DMS 273 treated with DMSO at 0.1 percent for 48 hours (cell line): ENCODE measurements around the gene NUP62.

ENCODE experiments used
- DNase-seq: peaks from one replicate; lab custom pipeline; 2025; lab: John Stamatoyannopoulos, UW

NUP62 gene

DNA sequence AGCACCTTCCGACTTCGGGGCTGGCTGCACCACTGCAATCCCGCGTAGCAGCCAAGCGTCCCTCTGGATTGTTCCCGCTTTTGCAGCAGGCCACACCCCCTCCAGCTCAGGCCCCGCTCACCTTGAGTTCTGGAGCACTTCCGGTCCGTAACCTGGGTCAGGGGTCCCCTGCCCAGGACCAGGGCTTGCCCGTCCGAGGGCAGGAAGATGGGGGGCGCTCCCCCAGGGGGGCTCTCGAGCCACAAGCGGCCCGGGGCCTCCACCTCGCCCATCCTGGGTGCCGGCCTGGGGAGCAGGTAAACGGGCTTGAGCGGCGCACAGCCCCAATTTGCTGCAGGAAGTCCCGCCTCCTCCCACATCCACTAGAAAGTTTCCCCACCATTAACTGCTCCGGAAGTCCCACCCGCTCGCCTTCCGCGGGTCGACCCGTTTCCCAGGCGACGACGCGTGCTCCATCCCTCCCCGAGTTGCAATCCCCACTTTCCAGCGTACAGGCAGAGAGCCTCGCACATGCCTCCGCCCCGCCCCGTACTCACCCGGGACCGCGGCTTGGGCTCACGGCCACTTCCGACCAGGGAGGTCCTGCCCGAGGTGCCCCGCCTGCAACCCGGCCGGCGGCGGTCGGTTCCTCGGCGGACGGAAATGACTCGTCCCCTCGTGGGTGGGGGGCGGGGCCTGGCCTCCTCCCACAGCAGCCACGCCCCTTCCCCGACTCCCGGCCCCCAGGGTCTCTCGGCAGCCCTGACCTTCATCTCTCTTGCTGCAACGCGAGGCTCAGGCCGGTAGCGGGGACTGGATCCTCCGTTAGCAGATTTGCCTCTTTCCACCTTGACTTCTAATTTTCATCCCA lies 62.1 kb downstream of the NUP62 start, which contains the start of gene PNKP:
PNKP (minus strand) TSS at position 644 of the 850 bp plus-strand sequence; CDS start at position 272, 372 bp downstream.
- DNase-seq, result peak; percentile 94

DNA sequence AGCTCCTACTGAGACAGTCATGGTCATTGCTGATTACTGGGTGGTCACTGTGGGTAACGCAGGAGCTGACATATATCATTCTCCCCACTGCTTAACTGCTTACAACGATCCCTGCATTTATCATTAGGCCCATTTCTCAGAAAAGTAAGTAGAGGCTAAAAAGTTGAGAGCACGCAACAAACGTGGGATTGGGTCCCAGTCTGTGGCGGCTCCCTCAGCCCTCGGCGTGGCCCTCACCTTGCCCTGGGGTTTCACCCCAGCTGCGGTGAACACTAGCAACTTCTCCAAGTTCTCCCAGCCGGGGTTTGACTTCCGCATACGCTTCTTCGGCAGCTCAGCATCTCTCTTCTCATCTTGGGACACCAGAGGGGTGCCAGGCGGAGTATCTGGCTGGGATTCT lies 64.4 kb downstream of the NUP62 start:
- DNase-seq, result no peak

DNA sequence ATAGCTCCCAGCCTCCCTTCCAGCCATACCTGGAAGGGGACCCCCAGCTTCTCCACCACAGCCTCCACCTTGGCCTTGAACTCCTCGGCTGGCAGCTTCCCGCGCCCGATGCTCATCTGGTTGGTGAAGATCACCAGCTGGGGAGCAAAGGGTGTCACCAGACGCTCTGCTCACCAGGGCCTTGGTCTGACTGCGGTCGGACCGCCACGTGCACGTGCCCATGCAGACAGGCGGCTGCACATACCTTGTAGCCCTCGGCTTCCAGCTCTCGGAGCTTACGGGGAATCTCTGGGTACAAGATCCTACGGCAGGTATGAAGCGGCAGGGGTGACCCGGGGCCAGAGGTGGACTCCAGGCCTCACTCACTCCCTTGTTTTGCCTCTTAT lies 65.4 kb downstream of the NUP62 start:
- no peak for DNase-seq

DNA sequence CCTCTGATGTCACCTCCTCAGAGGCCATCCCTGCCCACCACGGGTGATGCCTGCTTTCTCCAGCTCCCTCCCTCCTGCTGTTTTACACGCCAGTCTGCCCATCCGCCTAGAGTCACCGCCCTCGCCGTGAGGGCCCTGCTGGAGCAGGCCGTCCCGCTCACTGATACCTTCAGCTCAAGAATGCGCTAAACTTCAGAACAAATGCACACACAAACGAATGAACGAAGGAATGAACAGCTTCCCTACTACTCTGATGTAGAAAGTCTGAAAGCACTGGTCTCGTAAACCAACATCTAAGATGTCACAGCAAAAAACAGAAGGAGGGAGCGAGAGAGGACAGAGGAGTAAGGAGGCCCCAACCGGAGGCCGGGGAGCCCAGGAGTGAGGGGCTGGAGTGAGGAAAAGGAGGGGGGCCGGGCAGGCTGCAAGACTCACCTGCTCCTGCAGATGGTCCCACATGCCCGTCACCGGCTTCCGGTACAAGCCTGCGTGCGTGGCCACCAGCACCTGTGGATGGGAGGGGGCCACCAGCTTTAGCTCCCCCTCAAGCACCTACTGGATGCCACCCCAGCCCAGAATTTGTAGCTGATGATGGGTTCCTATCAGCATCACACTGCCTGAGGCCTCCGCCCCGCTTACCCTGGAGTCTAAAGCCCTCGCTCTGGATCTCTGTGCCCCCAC lies 65.9 kb downstream of the NUP62 start:
- no peak for DNase-seq

DNA sequence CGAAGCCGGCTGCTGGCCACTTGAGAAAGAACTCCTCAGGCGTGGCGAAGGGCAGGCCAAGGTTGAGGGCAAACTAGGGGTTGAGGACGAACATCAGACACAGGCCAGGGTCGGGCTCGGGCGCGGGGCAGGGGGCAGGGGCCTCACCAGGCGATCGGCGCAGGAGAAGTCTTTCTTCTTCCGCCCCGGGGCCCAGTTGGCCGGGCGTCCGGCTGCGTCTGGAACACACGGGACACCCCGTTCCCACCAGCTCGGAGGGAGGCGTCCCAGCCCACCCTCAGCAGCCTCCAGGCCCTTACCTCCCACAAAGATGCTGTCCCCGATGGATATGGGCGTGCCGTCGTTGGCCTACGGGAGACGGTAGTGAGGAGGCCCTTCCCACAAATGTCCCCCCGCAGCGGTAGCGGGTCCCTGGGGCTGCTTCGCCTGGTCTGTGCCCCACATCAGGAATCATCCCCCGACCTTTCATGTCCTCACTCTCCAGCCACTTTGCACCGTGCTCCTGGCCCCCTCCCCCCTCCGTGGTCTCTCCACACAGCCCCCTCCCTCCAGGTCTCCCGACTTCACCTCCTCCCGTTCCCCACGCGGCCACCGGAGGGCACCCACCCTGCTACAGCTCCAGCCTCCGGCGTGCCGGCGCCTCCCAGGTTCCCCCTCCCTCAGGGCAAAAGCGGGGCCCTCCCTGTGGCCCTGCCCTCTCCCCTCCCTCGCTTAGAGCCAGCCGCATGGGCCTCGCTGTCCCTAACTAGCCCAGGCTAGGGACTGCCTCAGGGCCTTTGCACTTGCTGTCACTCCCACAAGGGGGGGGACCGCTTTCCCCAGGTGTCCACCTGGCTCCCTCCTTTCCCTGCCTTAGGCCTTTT lies 66.7 kb downstream of the NUP62 start:
- DNase-seq, result no peak

DNA sequence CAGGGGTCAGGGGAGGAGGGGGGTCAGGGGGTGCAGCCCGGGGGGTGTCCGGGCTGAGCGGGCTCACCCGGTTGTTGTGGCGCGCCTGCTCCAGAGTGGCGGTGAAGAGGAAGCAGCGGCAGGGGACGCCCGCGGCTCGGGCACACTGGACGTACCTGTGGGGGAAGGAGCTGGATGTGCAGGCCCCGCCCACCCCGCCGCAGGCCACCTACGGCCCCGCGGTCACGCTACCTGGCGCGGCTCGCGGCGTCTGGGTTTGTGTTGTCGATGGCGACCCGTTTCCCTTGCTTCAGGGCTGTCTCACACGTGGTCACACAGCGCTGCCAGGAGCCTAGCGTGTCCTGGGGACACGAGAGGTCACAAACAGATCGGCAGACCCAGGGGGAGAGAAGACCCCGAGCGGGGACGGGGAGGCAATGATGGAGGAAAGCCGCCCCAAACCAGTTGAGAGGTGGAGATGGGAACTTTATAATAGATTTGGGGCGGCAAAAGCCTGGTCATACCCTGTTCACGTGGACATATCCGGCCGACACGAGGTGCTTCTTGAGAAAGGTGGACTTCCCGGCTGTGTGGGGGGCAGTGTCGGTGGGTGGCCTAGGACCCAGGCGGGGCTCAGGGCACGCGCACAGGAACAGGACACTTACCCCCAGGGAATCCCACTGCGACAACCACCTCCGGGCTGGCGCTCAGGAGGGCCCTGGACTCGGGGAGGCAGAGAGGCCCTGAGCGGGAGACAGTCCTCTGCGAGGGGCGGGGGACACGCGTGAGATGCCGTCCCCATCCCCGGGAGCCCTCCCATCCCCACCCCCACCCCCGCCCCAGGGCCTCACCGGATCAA lies 67.5 kb downstream of the NUP62 start:
- no peak for DNase-seq

DNA sequence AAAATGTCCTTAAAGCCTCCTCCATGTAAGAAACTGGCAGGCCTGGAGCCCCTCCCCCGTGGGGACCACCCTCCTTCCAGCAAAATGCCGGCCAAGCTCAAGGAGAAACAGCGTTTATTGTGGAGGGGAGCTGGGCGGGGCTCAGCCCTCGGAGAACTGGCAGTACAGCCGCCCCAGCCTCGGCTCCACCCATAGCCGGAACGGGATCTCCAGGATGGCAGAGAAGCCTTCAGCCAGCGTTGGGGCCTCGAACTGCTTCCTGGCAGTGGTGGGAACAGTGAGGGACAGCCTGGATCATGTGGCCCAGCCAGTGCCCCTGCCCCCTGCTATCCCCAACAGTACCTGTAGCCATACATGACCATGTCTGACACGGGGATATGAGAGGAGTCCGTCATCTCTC lies 68.2 kb downstream of the NUP62 start:
- DNase-seq, result no peak

DNA sequence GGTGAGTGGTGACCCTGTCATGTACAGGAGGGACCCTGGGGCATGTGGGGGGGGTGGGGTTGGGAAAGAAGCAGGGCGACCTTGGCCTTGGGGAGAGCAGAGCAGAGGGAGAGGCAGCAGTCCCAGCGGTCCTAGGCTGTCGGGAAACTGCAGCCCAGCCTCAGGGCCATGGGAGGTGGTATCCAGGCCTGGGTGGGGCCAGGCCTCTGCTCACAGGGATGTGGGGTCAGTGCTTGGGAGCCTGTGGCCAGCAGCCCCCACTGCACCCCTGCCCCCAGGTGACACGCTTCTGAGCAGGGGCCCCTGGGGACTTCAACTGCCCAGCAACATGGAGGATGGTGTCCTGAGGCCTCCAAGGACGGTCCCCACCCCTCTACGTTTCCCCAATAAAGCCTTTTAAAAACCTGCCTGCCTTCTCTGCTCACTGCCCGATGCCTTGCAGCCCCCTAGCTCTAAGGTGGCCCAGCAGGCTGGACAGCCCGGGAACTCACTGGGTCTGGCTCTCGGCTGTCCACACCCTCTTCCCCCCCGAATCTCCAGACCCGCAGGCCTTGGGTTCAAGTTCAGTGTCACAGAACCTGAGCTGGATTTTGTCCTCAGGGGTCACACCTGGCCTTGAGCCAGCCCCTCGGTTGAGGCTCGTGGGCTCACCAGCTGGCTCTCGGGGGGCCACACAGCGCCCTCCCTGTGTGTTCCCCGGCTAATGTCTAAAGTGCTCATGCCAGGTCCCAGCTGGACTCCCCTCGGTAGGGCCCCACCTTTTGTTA lies 68.8 kb downstream of the NUP62 start:
- no peak for DNase-seq

DNA sequence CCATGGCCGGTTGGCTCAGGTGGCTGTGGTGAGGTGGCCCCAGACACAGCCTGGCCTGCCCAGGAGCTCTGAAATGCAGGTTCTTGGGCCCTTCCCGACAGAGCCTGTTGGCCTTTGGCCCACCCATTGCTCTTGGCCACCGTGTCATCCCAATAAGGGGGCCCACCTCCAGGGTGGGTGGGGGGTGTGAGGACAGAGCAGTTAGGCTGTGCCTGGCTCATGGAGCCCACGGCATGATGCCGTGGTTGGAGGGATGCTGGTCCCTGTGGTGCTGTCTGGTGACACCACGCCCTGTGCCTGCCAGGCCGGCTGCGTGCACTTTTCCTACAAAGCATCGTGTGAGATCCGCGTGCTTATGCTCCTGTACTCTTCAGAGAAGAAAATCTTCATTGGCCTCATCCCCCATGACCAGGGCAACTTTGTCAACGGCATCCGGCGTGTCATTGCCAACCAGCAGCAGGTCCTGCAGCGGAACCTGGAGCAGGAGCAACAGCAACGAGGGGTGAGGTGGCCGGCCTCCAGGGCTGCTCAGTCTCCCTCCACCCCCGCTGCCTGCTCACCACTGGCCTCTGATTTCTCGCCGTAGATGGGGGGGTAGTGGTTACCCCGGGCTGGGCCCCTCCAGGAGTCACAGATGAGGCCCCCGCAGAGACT lies 69.5 kb downstream of the NUP62 start:
- DNase-seq, result no peak

DNA sequence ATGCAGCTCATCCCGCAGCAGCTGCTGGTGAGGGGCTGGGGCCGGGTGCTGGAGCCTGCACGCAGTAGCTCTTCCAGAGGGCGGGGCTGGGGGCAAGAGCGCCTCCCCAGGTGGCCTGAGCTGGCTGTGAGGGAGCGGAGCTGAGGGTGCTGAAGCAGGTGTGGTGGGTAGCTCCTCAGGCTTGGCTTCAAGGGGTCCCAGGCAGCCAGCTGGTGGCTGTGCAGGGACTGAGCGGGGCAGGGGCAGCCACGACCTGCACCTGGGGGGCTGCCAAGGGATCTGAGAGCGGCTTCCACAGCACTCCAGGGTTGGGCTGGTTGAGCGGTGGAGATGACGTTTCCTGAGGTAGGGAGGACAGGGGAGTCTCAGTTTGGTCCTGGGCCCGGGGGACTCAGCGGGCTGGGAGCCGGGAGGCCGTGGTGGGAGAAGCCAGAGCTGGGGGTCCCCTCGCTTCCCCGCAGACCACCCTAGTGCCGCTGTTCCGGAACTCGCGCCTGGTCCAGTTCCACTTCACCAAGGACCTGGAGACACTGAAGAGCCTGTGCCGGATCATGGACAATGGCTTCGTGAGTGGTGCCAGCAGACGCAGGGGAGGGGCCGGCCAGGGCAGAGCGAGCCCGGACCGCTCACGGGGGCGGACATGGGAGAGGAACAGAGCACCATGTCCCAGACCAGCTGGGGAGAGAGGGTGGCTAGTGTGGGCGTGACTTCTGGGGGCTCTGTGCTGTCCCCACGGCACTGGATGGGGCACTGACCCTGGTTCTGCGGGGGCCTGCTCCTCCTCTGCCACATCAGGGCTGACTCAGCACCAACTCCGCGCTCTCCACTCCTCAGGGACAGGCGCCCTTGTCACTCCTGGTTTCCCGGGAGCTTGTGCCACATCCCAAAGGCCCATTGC lies 71.0 kb downstream of the NUP62 start:
- DNase-seq, result no peak

DNA sequence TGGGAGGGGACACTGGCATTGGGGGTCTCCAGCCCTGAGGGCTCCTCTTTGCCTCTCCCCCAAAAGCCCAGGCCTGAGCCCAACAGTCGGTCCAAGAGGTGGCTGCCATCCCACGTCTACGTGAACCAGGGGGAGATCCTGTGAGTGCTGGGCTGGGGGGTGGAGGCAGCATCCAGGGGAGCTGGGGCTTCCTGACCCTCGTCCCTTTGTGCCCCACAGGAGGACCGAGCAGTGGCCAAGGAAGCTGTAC lies 71.5 kb downstream of the NUP62 start:
- no peak for DNase-seq

DNA sequence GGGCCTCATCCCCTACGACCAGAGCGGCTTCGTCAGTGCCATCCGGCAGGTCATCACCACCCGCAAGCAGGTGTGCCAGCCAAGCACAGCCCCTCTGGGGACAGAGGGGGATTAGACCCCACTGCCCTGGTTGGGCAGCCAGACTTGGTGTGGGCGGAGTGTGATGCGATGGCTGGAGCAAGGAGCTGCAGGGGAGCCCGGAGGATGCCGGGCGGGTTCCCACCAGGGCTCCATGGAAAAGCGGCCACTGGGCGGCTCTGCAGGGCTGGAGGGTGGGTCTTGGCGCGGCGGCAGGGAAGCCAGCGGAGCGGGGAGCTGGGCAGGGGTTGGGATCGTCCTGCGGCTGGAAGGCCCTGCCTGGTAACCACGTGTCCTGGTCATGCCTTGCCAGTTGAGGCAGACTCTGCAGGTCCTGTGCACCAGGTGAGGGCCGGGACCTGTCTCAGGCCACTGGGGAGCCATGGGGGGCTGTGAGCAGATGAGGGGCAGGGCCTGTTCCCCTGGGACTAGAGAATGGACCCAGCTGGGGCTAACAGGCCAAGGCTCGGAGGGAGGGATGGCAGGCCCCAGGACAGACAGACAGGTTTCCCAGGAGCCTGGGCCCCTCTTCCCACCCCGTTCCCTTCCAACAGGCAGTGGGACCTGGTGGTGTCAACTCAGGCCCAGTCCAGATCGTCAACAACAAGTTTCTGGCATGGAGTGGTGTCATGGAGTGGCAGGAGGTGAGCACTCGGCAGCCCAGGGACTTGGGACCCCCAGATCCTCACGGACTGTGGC lies 72.1 kb downstream of the NUP62 start:
- no peak for DNase-seq
